ENCODE measurements around the gene TET2. TPM values are rescaled to one million over a fixed set of nuclear protein-coding genes. Genes with fewer than 3 reads are reported as not detected.

Gene TET2
- total and polyA plus RNA-seq, 7 donors: 2.4 to 30.9 (median 24.6) TPM

GRCh38 chr4:105145903-105146275 is 787 bp upstream of the TET2 start:
- WGBS, 2 donors: 1 to 4% methylated on average over 25 of the region's 25 CpGs
- intact Hi-C loops (cut with DNase I): loop anchor here (1.0 to 10.0 kb wide), 5 partner anchors 51 to 651 kb away; partner anchors contain the start of genes CXXC4 and PPA2
- H3K9me3 ChIP-seq: no peaks in the 10 kb centered on the region
- H3K4me3 ChIP-seq: peak overlapping the region; percentile 72 to 89 (median 74)
- H3K27ac ChIP-seq: peak overlapping the region; percentile 80 to 88 (median 83)
- H3K36me3 ChIP-seq: no peaks in the 10 kb centered on the region
- DNase-seq: peak; percentile 67
- peaks cover 0 to 36% (median 26%) of the 10 kb centered on the region in 4 donors for H3K4me1 ChIP-seq
- H3K27me3 ChIP-seq: no peaks in the 10 kb centered on the region
- no peak for TF ChIP-seq POLR2A (IDR thresholded peaks at IDR 0.05)

GRCh38 chr4:105147016-105147552 is 408 bp downstream of the TET2 start:
- H3K27me3 ChIP-seq: no peaks in the 10 kb centered on the region
- no peaks in the 10 kb centered on the region for H3K9me3 ChIP-seq
- peaks cover 0 to 36% (median 25%) of the 10 kb centered on the region in 4 donors for H3K4me1 ChIP-seq
- WGBS, 2 donors: 0% methylated on average over 12 of the region's 12 CpGs
- no peak for DNase-seq
- H3K27ac ChIP-seq: peak overlapping the region; percentile 80 to 88 (median 83)
- H3K4me3 ChIP-seq: peak overlapping the region; percentile 72 to 89 (median 74)
- intact Hi-C loops (cut with DNase I): loop anchor here (2.0 to 10.0 kb wide), 4 partner anchors 50 to 652 kb away; partner anchors contain the start of gene CXXC4
- TF ChIP-seq POLR2A (IDR thresholded peaks at IDR 0.05) (no peak), EP300 (IDR thresholded peaks at IDR 0.05) (no peak), POLR2AphosphoS5 (IDR thresholded peaks at IDR 0.05) (no peak)
- no peaks in the 10 kb centered on the region for H3K36me3 ChIP-seq

GRCh38 chr4:105147553-105148161 is 981 bp downstream of the TET2 start:
- H3K4me1 ChIP-seq: peaks cover 0 to 36% (median 25%) of the 10 kb centered on the region in 4 donors
- intact Hi-C loops (cut with DNase I): loop anchor here (2.0 to 10.0 kb wide), 4 partner anchors 49 to 653 kb away; partner anchors contain the start of gene CXXC4
- peak; percentile 66 for DNase-seq
- H3K27me3 ChIP-seq: no peaks in the 10 kb centered on the region
- H3K36me3 ChIP-seq: no peaks in the 10 kb centered on the region
- no peaks in the 10 kb centered on the region for H3K9me3 ChIP-seq
- peak overlapping the region; percentile 80 to 88 (median 83) for H3K27ac ChIP-seq
- TF ChIP-seq POLR2A (IDR thresholded peaks at IDR 0.05) (no peak), CTCF (IDR thresholded peaks at IDR 0.05) (no peak), EP300 (IDR thresholded peaks at IDR 0.05) (no peak), POLR2AphosphoS5 (IDR thresholded peaks at IDR 0.05) (no peak)
- 0 to 1% methylated on average over 16 of the region's 16 CpGs for WGBS, 2 donors
- H3K4me3 ChIP-seq: peak overlapping the region; percentile 72 to 89 (median 74)

- 11 to 42% methylated on average over 1 of the region's 1 CpG for WGBS, 2 donors
- TF ChIP-seq EP300 (IDR thresholded peaks at IDR 0.05) (no peak), POLR2A (IDR thresholded peaks at IDR 0.05) (no peak), CTCF (IDR thresholded peaks at IDR 0.05) (no peak), POLR2AphosphoS5 (IDR thresholded peaks at IDR 0.05) (no peak)
- Histone ChIP-seq H3K9me3 (no peaks in the 10 kb centered on the region), H3K4me3 (peak overlapping the region in 3 of 4 donors; percentile 72 to 89 (median 74)), H3K27ac (peak overlapping the region; percentile 80 to 88 (median 83)), H3K27me3 (no peaks in the 10 kb centered on the region), H3K4me1 (peaks cover 0 to 36% (median 25%) of the 10 kb centered on the region in 4 donors), H3K36me3 (no peaks in the 10 kb centered on the region)
- intact Hi-C loops (cut with DNase I): loop anchor here (5.0 to 10.0 kb wide), 3 partner anchors 99 to 654 kb away; partner anchors contain the start of gene CXXC4
- no peak for DNase-seq
Observed at GRCh38 chr4:105148356-105148755, 1.7 kb downstream of the TET2 start.

- no peak for DNase-seq
- Histone ChIP-seq H3K9me3 (no peaks in the 10 kb centered on the region), H3K4me3 (peak overlapping the region in 3 of 4 donors; percentile 72 to 89 (median 74)), H3K27ac (no peak overlapping the region), H3K27me3 (no peaks in the 10 kb centered on the region), H3K4me1 (peaks cover 0 to 36% (median 25%) of the 10 kb centered on the region in 4 donors), H3K36me3 (no peaks in the 10 kb centered on the region)
- TF ChIP-seq EP300 (IDR thresholded peaks at IDR 0.05) (no peak), POLR2A (IDR thresholded peaks at IDR 0.05) (no peak), POLR2AphosphoS5 (IDR thresholded peaks at IDR 0.05) (no peak), CTCF (IDR thresholded peaks at IDR 0.05) (no peak)
- 48 to 60% methylated on average over 5 of the region's 5 CpGs for WGBS, 2 donors
- intact Hi-C loops (cut with DNase I): loop anchor here (5.0 to 10.0 kb wide), 3 partner anchors 99 to 654 kb away; partner anchors contain the start of gene CXXC4
Observed at GRCh38 chr4:105148776-105149175, 2.1 kb downstream of the TET2 start.

Data from sigmoid colon (tissue), 7 donors.